NK-92 (cell line): ENCODE results near the gene IL17RC.

Experiments
- DNase-seq: peaks from one replicate; lab custom pipeline; 2025; ENCODE audit not compliant: unreplicated experiment; lab: John Stamatoyannopoulos, UW

IL17RC gene

DNA sequence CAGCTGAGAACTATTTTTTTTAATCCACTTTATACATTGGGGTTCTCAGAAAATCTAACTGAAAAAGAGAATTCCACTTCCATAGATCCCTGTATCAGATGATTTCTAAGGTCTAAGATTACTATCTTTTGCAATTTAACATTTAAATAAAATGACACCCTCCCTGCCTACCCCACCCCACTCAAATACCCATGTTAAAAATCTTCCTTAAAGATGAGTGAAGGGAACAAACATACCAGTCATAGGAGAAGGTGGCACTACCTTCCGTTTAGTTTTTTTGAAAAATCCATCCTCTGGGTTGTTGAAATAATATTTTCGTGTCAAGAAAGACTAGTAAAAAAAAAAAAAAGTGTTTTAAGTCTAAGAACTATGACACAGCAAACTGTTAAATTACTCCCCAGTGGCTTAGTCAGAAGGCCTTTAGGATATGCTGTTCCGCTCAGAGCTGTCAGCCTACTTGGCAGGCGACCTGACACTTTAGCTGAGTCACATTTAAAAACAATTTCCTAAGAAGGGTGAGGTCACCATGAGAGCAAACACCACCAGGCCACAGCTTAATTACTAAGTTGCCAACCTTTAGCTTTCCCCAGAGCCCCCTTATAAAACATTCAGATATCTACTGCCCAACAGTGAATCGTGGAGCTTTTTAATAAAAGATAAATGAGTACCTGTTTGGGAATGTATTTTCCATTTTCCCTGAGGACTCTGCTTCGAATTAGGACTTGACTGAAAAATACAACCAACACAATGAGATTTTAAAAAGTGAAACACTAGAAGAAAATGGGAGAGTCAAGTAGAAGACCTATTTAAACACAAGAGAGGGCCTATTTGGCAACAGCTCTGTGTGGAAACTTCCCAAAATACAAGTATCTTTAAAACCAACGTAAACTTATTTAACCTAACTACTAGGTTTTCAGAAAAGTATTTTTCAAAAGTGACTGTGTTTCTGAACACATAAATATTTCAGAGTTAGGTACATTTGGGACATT, 60.1 kb downstream of the IL17RC start:
- DNase-seq: no peak

GRCh38 chr3:9978710-9979305, 61.9 kb downstream of the IL17RC start:
- DNase-seq: no peak

- DNase-seq: no peak
These were observed 63.4 kb downstream of the IL17RC start for GRCh38 chr3:9980251-9980650.
